Nephron (organoid): Measurements from ENCODE around the gene STK32C.

Experiments used
- H3K27ac Mint-ChIP-seq, 3 experiments: 2 replicates each; pipeline ENCODE4 v1.8.0; 2020; ENCODE audit warnings: mixed read lengths in 3 of 3, mild to moderate bottlenecking in 2 of 3, moderate library complexity in 1 of 3
- H3K27me3 Mint-ChIP-seq: 2 replicates; pipeline ENCODE4 v1.8.0; 2021; ENCODE audit warnings: low read depth, mild to moderate bottlenecking, moderate library complexity, mixed read lengths
- H3K36me3 Mint-ChIP-seq: 2 replicates; pipeline ENCODE4 v1.8.0; 2020; ENCODE audit warnings: low read depth, mixed read lengths
- H3K4me1 Mint-ChIP-seq: 2 replicates; pipeline ENCODE4 v1.8.0; 2020; ENCODE audit warnings: mixed read lengths
- H3K4me3 Mint-ChIP-seq, 3 experiments: 2 replicates each; pipeline ENCODE4 v1.8.0; 2020; ENCODE audit warnings: mild to moderate bottlenecking in 3 of 3, mixed read lengths in 3 of 3, moderate library complexity in 2 of 3
- H3K9me3 Mint-ChIP-seq: 2 replicates; pipeline ENCODE4 v1.8.0; 2020; ENCODE audit warnings: mixed read lengths
- TF ChIP-seq, protein P1 (sequence below), 3 experiments: fragments of 200-600 bp; sonication (generic); IDR thresholded peaks; one replicate each; pipeline ENCODE4 v1.5.0; 2021; ENCODE audit warnings: antibody characterized with exemption in 3 of 3; ENCODE audit not compliant: unreplicated experiment in 3 of 3

STK32C gene

DNA sequence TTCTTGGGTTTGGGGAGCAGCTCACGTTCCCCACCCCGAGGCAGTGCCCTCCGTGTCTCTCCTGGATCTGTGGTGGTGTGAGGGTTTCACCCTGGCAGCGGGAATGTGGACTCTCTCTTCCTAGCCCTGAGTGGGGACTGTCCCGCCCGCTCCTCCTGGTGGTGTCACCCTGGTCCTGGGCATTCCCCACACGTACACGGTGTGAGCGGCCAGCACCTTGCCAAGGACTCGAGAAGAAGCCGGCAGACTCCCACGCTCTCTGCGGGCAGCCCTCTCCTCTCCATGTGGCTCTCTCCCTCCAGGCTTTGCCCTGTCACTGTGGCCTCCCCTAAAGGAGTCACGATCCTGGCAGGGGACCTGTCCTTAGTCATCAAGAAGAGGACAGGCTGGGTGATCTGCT lies 97.0 kb downstream of the STK32C start:
- H3K9me3 Mint-ChIP-seq, result peaks cover 32% of the 10 kb centered on the region
- no peak overlapping the region for H3K27ac Mint-ChIP-seq
- H3K27me3 Mint-ChIP-seq, result peaks cover 4% of the 10 kb centered on the region
- no peak overlapping the region for H3K4me3 Mint-ChIP-seq
- TF ChIP-seq, protein P1, sequence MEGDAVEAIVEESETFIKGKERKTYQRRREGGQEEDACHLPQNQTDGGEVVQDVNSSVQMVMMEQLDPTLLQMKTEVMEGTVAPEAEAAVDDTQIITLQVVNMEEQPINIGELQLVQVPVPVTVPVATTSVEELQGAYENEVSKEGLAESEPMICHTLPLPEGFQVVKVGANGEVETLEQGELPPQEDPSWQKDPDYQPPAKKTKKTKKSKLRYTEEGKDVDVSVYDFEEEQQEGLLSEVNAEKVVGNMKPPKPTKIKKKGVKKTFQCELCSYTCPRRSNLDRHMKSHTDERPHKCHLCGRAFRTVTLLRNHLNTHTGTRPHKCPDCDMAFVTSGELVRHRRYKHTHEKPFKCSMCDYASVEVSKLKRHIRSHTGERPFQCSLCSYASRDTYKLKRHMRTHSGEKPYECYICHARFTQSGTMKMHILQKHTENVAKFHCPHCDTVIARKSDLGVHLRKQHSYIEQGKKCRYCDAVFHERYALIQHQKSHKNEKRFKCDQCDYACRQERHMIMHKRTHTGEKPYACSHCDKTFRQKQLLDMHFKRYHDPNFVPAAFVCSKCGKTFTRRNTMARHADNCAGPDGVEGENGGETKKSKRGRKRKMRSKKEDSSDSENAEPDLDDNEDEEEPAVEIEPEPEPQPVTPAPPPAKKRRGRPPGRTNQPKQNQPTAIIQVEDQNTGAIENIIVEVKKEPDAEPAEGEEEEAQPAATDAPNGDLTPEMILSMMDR (IDR thresholded peaks at IDR 0.05; ENCODE audit: unreplicated experiment in 3 of 3), result no peak
- H3K36me3 Mint-ChIP-seq, result peaks cover 29% of the 10 kb centered on the region
- H3K4me1 Mint-ChIP-seq, result no peaks in the 10 kb centered on the region

DNA sequence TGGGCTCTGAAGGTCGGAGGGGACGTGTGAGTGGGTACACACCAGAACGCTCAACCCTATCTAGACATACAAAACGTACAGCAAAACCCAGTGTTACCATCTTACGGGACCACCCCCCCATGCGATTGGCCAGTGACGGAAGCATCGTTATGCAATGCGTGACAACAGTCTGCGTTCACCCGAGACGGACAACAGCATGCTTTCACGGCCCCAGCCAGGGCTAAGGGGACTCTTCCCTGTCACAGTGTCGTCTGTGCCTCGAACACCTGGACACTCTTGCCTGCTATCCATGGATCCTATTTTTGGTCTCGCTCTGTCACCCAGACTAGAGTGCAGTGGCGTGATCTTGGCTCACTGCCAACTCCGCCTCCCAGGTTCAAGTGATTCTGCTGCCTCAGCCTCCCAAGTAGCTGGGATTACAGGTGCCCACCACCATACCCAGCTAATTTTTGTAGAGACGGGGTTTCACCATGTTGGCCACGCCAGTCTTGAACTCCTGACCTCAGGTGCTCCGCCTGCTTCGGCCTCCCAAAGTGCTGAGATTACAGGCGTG lies 97.7 kb downstream of the STK32C start:
- Mint-ChIP-seq H3K27me3 (peaks cover 4% of the 10 kb centered on the region), H3K9me3 (peaks cover 25% of the 10 kb centered on the region), H3K4me3 (no peak overlapping the region), H3K27ac (no peak overlapping the region), H3K36me3 (peaks cover 23% of the 10 kb centered on the region), H3K4me1 (no peaks in the 10 kb centered on the region)
- TF ChIP-seq, protein P1 (IDR thresholded peaks at IDR 0.05; ENCODE audit: unreplicated experiment in 3 of 3), result no peak

DNA sequence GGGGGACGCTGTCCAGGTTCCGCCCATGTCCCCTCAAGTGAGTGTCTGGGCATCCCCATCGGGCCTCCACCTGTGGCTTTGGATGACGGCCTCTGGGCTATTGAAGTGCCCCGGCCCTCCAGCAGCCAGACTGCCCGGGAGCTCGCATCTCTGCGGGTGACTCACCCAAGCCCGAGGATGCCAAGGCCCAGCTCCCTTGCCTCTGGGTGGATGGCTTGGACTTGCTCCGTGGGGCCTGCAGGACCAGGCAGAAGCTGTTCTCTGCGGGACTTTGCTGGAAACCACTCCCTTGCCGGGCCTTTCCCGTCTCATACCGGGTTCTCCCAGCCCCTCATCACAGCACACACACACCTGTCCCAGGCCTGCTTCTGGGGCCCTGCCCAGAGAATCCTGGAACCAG lies 98.6 kb downstream of the STK32C start:
- Mint-ChIP-seq H3K36me3 (peaks cover 17% of the 10 kb centered on the region), H3K27me3 (peaks cover 4% of the 10 kb centered on the region), H3K9me3 (peaks cover 16% of the 10 kb centered on the region), H3K4me3 (no peak overlapping the region), H3K4me1 (no peaks in the 10 kb centered on the region), H3K27ac (no peak overlapping the region)
- TF ChIP-seq, protein P1 (IDR thresholded peaks at IDR 0.05; ENCODE audit: unreplicated experiment in 3 of 3), result no peak

DNA sequence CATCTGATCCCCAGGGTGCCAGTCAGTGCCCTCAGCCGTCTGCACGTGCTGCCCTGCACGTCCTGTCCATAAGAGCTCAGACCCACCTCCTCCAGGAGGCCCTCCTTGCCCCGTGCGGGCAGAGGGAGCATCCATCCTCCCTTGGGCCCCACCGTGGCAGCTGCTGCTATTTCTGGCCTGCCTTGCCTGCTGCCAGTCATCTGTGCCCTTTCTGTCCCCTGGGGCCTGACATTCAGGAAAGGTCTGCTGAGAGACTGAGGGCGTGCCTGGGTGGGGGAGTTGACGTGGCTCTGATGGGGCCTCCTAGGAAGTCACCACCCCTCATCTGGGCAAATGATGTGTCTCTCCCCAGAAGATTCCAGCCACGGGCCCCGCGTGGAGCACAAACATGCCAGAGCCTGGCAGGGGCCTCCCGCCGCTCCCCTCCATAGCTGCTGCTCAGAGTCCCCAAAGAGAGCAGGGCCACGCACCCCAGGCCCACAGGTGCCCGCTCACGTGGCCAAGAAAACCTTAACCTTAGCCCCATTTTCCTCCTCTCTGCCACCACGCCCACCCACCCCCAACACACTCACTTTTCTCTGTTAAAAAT lies 99.2 kb downstream of the STK32C start:
- Mint-ChIP-seq H3K4me1 (no peaks in the 10 kb centered on the region), H3K27ac (no peak overlapping the region), H3K9me3 (peaks cover 10% of the 10 kb centered on the region), H3K4me3 (no peak overlapping the region), H3K36me3 (peaks cover 11% of the 10 kb centered on the region), H3K27me3 (peaks cover 4% of the 10 kb centered on the region)
- TF ChIP-seq, protein P1 (IDR thresholded peaks at IDR 0.05; ENCODE audit: unreplicated experiment in 3 of 3), result no peak

DNA sequence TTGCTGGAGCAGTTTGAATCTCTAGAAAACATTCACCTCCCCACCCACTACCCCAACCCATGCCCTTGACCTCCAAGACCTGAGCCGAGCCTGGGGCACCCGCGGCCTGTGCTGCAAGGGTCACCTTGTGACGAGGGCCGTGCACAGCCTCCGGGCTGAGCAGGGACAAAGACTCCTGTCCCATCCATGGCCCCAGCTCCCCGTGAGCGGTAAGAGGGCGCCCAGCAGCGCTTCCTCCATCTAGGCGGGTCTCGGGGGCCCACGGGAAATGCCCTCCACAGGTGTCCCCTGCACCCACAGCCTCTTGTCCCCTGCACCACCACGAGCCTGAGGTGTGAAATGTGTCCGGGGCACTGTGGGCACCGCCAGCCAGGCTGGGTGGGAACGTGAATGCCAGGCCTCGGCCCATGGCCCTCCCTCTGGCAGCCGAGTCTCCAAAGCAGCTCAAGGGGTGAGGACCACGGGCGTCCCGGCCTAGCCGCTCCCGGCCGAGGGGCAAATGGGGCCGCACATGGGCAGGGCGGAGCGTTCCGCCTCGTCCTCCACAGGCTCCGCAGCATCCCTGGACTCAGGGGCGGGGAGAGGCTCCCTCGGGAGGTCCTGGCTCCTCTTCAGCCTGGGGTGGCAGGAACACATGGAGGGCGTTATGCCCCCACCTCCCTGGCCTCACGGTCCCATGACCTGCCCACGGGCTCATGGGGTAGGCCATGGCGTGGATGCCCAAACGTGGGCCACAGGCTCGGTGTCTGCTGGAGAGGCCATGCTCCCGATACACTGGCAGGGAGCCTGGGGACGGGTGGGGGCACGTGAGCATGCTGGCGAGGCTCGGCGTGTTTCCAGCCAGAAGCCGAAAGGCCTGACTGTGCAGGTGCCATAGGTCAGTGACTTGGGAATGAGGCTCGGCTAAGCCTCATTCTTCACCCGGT lies 100.0 kb downstream of the STK32C start:
- Mint-ChIP-seq H3K9me3 (peaks cover 8% of the 10 kb centered on the region), H3K36me3 (peaks cover 7% of the 10 kb centered on the region), H3K4me1 (no peaks in the 10 kb centered on the region), H3K4me3 (no peak overlapping the region), H3K27me3 (peaks cover 4% of the 10 kb centered on the region), H3K27ac (no peak overlapping the region)
- TF ChIP-seq, protein P1 (IDR thresholded peaks at IDR 0.05; ENCODE audit: unreplicated experiment in 3 of 3), result no peak
